DOHH2 (cell line): Measurements from ENCODE around the gene CPS1.

Source experiments
- EZH2phosphoT487 ChIP-seq: fragments of 200-600 bp; sonication (generic); IDR thresholded peaks from 2 replicates; pipeline ENCODE4 v1.6.1; 2017; ENCODE audit warnings: borderline replicate concordance, mild to moderate bottlenecking, antibody characterized with exemption, low read length, moderate library complexity, mixed read lengths
- TF ChIP-seq, protein P1 (sequence below): fragments of 200-600 bp; sonication (generic); IDR thresholded peaks from one replicate; pipeline ENCODE4 v1.5.1; 2014; ENCODE audit warnings: antibody characterized with exemption, mild to moderate bottlenecking, low read depth, low read length; ENCODE audit not compliant: poor library complexity, severe bottlenecking

DNA sequence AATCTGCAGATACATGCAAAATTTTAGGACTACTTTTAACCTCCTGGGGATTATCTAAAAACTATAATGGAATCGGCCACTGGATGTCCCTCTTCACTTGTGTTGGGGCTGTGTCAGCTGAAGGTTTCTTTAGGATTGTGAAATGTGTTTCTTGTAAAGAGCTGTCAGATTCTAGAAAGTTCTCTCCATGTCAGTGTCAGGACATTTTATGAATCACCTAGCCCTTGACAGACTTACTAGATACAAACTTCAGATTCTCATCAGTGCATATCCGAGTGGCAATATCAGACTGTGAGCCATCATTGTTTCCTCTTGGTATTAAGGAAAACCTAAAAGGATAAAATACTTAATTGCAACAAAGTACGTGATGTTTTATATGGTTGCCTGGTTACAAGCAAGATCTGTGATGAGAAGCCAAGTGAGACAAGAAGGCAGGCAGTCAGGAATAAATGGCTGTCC is 107.3 kb downstream of the CPS1 start:
- TF ChIP-seq, protein P1, sequence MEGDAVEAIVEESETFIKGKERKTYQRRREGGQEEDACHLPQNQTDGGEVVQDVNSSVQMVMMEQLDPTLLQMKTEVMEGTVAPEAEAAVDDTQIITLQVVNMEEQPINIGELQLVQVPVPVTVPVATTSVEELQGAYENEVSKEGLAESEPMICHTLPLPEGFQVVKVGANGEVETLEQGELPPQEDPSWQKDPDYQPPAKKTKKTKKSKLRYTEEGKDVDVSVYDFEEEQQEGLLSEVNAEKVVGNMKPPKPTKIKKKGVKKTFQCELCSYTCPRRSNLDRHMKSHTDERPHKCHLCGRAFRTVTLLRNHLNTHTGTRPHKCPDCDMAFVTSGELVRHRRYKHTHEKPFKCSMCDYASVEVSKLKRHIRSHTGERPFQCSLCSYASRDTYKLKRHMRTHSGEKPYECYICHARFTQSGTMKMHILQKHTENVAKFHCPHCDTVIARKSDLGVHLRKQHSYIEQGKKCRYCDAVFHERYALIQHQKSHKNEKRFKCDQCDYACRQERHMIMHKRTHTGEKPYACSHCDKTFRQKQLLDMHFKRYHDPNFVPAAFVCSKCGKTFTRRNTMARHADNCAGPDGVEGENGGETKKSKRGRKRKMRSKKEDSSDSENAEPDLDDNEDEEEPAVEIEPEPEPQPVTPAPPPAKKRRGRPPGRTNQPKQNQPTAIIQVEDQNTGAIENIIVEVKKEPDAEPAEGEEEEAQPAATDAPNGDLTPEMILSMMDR = no peak
- TF ChIP-seq EZH2phosphoT487 = no peak
